Right lung (tissue), 5 donors: Measurements from ENCODE around the gene UNC5C. TPM values are rescaled to one million over a fixed set of nuclear protein-coding genes. Genes with fewer than 3 reads are reported as not detected.

Experiments used
- DNase-seq, 2 donors: peaks; one replicate each; pipeline ENCODE4 v3.0.0-alpha.2; 2013
- polyA plus RNA-seq, 5 donors: library from polyadenylated mRNA; unstranded; fragments of 120-200 nt; gene quantifications; one replicate each; pipeline versions ENCODE4 v1.2.1 to v1.2.3, GENCODE V29; 2013; ENCODE audit warnings: inconsistent platforms in 1 of 5, low replicate concordance in 1 of 5; ENCODE audit not compliant: insufficient read length in 5 of 5, insufficient read depth in 1 of 5

The UNC5C gene
- polyA plus RNA-seq, 5 donors, result 24.2 to 47.2 (median 42.8) TPM

DNA sequence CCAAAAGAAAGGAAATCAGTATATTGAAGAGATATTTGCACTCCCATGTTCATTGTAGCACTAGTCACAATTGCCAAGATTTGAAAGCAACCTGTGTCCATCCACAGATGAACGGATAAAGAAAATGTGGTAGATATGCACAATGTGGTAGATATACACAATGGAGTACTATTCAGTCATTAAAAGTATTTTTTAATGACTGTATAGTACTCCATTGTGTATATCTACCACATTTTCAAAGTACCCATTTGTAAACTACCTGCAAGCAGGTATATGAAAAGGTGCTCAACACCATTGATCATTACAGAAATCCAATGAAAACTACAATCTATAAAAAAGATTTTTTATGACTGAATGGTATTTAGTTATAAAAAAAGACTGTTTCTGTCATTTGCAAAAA lies 200.4 kb downstream of the UNC5C start:
- DNase-seq, result no peak

DNA sequence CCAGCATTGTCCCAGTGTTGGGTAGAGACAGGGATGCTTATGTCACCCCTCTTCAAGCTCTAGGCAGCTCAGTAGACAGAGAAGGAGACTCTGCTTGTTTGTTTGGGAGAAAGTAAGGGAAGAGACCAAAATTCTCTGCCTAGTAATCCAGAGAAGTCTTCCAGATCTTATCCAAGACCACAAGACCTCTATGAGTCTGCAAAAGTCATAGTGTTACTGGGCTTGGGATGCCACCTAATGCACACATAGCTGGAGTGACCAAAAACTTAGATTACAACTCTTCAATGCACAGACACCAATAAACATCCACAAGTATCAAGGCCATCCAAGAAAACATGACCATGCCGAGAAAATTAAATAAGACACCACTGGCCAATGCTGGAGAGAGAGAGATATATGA lies 205.5 kb downstream of the UNC5C start:
- DNase-seq, result no peak

DNA sequence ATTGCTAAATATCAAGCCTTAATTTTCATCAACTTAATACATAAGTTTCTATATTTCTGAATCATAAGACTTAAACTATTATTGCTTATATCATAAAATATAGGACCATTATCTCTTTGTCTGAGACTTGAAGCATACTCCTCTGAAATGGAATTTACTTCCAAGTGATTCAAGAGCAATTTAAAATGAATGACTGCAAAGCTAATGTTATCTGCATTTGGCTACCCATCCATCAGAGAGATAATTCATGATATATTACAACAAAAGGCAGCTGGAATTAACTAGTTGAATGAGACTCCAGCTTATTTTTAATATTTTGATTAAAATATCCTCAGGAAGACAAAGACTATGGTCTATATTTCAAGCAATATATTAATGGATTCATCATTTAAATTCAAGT lies 208.6 kb downstream of the UNC5C start:
- DNase-seq, result no peak

DNA sequence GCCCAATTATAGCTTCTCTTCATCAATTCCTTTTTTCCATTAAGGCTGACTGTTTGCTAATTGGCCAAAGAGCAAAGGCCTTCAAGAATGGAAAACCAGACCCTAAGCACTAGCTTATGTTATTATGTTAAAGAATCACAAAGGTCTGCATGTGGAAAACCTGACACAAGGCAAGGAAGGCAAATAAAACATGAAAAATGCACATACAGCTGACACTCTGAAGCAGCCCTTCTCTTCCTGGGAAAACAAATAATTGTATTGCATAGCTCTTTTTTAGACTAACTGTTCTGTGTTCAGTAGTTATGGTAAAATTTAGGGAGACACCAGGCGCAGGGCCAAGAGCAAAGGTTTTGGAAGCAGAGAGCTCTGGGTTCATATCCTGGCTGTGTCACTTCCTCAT lies 223.1 kb downstream of the UNC5C start:
- DNase-seq, result no peak

DNA sequence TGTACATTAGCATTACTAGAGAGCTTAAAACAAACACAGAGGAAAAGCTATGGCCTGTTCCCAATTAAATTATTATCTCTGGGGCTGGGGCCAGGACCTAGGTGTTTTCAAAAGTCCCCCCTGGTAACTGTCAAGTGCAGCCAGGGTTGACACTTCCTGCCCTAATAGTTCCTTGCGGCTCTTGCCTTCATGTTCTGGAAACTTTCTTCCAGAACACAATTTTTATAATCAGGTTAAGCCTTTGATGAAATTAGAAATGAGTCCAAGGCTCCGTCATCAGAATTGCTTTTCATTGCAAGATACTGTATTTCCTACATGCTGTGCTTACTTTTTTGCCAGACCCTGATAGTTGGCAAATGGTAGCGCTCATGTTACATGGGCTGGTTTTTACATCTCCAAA lies 229.6 kb downstream of the UNC5C start:
- DNase-seq, result no peak

DNA sequence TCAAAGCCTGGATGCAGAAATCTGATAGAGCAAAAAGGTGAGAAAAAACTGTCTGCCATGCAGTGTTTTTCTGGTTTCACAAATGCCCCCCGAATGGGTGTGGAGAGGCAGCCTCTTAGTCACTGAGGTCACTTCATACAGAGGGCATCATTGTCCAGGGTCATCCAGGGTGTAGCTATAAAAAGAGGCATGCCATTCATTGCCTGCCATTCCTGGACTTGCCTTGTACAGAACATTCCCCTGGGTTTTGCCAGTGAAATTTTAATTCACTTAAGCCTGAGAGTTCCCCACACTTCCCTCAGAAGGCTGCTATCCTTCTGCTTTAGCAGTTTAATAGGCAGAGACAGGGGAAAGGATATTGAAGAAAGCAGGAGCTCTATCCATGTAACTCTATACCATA lies 230.3 kb downstream of the UNC5C start:
- no peak for DNase-seq

DNA sequence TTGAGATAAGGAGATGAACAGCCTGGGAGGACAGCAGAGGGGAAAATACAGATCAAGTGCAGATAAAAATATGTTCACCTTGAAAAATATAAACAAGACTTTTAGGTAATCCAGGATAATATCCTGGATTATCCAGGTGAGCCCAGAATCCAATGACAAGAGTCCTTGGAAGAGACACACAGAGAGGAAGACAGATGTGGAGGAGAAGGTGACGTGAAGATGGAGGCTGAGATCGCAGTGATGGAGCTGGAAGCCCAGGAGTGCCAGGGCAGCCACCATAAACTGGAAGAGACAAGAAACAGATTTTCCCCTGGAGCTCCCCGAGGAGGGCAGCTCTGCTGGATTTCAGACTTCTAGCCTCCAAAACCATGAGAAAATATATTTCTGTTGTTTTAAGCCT lies 230.7 kb downstream of the UNC5C start:
- no peak for DNase-seq

DNA sequence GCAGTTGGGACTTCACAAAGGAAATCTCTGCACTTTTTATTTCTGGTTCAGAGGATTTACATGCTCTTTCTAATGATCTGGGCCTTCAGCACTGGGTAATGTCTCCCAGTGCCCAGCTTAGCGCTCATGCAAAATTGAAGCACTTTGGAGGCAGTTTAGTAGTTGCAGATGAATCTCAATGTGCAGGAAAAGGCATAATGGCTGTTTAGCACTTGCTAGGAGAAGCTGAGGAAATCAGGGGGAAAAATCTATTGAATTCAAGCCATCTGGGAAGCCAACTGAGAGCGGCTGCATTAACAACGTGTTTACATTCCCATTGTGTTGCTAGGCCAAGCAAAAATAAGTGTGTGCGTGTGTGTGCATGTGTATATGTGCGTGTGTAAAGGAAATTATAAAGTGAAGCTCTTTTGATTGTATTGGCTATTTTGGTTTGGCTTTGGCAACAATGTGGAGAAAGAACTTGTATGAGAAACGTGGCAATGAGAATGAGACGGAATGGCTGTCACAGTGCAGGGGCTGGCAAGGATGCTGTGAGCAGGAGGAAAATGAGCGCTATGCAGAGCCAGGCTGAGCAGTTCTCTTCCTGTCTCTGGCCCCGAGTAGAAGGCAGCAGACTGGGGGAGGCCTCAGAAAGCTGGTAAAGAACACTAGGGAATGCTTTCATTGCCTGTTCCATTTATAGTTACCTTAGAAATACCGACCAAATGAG lies 231.5 kb downstream of the UNC5C start:
- no peak for DNase-seq

DNA sequence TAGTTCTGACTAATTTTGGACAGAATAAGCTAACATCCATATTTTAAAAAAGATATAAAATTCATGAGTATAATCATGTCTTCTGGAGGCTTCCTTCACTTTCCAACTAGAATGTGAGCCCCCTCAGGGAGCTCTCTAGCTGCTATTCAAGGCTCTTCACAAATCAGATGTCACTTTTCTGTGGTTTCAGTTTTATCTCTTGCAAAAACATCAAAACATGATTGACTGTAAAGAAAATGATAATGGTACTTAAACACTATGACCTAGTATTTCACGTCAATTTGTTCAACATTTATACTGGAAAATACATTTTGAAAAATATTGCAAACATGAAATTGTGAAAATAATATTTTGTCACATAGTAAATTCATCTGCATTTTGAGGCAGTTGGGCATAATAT lies 234.2 kb downstream of the UNC5C start:
- no peak for DNase-seq

DNA sequence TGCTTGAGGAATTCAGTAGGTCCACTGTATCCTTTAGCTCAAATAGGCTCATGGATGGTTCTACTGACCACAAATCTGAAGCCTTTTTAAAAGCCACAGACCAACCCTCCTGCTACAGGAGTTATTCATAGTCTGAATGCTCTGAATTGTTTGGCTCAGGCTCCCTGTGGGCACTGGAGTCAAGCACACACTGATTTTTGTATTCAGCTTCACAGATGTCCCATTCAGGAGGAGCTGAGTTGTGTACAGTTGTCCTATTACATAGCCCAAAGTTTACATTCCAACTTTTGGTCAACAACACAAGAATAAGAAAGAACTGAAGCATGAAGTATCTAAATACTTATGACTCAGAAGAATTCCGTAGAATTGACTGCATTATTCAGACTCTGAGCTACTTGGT lies 243.9 kb downstream of the UNC5C start:
- DNase-seq, result no peak

DNA sequence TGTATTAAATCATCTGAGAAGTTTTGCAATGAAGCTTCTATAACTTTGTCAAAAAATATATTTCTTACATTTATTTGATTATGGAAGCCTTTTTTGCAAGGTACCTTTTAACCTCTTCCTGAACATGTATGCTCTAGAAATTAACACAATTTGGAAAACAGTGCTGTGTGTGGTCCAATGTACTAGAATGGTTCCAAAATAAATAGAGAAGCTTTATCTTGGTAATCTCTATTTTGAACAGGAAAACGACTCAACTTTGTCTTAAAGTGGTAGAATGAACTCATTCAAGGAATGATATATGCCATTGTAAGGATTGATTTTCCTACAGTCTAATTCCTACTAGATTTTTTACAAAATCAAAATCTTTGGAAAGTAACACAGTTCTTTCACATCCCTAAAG lies 248.5 kb downstream of the UNC5C start:
- DNase-seq, result no peak

DNA sequence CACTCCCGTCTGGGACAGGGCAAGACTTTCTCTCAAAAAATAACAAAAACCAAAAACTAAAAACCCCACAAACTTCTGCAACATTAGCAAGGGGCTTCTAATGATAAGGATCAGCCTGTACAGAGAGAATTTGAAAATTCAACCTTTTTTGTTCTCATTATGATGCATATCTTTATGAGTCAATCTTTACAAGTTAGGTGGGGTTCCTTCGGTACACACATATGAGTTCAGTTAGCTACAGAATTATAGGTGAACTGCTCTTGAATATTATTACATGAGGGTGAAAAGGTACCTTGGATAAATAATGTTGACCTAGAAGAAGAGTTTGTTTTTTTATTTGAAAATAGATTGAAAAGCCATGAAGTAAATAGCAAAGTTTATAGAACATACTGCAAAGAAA lies 252.7 kb downstream of the UNC5C start:
- DNase-seq, result no peak

DNA sequence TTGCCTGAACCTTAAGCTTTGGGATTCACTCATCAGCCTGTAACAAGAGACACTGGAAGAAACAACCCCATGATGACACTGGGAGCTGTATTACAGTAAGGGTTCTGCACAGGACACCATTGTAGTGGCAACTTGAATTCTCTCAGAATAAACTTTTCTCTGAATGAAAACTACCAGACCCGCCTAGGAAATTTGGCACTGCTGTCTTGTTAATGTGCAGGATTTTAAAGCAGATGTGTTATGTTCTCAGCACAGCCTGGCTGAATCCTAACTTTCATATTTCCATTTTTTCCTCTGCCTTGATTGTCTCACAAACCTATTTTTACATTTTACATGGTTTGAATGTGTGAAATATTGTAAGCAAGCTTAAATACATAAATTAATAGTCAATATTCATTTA lies 253.6 kb downstream of the UNC5C start:
- no peak for DNase-seq

DNA sequence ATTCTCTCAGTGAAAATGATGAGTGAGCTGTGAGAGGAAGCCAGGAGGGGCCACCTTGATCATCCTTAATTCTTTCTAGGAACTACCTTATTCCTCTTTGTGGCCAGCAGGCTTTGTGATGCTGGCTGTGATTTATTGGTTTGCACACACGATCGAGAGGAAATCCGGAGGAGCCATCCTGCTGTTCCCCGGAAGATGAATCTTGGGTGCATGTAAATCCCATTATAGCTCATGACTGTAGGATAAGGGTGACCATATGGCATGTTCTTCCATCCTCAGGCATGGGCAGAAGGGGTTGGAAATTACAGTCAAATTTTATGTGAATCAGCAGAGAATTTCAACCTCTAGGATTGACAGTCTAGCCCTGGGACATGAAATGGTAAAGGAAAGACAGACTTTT lies 254.5 kb downstream of the UNC5C start:
- DNase-seq, result no peak

DNA sequence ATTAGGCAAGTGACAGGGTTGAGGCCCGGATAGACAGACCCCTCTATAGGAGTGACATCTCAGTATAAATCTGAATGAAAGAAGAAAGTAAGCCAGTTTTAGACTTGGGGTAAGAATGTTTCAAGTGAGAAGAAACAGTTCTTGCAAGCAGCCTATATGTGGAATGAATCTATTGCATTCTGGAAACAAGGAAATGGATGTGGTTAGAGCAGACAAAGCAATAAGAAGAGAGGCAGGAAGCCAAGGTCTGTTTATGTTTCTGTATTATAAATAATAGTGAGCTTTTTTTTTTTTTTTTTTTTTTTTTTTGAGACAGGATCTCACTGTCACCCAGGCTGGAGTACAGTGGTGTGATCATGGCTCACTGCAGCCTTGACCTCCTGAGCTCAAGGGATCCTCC lies 255.8 kb downstream of the UNC5C start:
- DNase-seq, result no peak

DNA sequence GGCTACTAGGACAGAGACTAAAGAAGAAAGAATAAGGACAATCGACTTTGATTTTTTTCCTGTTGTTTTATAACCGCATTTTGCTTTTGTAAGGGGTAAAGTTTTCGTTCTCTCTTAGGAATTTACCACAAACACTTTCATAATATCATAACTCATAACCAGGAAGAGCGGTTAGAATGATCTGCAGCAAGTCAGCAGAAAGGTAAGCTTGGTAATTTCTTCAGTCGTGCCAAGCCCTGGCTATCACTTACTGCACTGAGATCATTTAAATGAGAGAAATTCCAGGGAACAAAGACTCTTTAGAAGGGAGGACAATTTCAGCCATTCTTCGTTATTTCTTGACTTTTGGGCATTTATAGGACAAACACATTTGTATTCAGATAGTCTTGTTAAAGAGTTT lies 258.1 kb downstream of the UNC5C start:
- DNase-seq, result no peak

DNA sequence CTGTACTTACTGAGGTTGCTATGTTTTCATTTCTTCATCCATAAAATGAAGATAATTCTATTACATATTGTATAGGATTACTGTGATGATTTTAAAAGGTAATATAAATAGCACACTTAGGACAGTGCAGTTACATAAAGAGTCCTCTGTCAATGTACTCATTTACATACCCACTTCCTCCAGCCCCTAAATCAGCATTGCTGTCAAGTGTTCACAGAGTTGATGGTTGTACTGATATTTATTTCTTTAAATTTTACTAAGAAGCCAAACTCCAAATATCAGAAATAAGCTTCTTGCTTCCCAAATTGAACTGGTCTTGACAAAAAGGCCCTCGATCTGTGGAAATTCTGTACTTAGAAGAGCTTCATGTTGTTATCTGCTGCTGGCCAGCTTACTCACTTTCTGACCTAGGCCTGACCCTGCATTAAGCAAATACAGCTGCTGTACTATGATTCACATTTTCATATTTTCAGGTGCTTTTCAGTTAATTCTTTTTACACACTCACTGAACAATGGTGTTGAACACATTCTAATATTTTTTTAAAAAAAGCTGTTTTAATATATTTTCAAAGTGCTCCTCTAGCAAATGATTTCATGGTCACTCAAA lies 259.6 kb downstream of the UNC5C start:
- DNase-seq, result no peak

DNA sequence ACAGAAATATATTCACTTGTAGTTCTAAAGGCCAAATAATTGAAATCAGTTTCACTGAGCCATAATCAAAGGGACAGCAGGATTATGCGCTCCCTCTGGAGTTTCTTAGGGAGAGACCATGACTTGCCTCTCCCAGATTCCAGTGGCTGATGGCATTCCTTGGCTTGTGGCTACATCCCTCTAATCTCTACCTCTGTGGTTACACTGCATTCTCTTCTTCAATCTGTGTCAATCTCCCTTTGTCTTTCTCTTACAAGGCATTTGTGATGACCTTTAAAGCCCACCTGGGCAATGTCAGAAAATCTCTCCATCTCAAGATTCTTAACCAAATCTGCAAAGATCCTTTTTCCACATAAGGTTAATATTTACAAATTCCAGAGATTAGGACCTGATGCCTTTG lies 260.2 kb downstream of the UNC5C start:
- no peak for DNase-seq

DNA sequence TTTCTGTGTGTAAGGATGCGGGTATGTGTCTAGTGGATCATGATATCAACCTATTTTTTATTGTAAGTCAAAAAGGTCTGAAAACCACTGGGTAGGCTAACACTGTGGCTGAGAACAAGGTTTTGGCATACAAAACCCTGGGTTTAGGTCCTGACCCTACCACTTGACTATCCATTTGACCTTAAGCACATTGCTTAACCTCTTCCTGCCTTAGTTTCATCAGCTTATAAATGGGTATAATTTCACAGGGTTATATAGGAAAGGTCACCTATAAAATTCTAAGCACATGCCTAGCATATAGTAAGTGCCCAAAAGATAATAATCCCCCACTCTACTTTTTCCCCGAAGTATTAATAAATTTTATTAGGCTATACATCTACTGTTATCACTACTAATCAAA lies 263.0 kb downstream of the UNC5C start:
- DNase-seq, result no peak

DNA sequence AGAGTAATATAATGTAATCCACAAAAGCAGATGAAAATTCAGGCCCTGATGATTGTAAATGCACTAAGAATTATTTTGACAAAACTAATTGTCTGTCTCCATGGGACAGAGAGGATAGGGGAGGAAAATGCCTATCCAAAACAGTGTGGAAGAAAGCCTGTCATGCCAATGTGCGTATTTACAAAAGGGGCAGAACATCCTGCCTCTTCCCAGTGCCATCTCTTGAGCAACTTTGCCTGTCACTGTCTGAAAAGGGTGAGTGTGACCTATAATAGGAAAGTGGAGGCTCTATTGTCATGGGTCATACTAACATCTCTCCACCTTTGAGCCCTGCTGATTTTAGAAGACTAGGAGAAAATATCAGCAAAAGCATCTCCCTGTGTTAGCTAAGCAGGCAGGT lies 264.1 kb downstream of the UNC5C start:
- DNase-seq, result no peak

DNA sequence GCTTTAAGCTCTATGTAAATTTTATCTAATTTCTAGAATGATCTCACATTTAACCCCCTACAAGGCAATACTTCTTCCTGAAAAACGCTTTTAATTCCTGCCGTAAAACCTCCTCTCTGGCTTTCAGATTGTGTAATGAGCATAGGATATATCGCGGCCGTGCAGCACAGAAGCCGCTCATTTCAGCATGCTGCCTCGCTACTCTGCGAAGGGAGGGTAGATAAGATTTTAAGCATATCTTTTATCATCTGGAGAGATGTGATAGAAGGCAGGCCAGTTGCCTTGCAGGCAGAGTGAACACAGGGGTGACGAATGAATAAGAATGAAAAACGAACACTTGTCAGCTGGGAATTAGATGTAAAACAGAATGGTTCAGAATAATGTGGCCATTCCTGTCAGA lies 265.5 kb downstream of the UNC5C start:
- no peak for DNase-seq

DNA sequence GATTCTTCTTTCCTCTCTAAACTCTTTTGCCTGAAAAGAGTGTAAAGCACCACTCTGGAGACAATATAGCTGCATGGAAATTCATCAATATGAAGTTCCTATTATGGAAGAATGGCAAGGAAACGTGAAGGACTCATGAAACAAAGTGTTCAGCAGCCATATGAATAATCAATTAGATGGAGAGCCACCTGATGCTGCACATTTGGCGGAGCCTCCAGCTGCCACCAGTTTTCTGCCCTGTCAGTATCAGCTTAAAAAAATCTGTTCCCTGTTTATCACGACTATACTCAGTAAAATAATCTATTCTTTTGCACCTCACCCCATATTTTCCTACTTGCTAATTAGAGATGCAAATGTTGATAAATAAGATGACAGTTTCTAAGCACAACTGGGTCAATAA lies 276.0 kb downstream of the UNC5C start:
- no peak for DNase-seq

DNA sequence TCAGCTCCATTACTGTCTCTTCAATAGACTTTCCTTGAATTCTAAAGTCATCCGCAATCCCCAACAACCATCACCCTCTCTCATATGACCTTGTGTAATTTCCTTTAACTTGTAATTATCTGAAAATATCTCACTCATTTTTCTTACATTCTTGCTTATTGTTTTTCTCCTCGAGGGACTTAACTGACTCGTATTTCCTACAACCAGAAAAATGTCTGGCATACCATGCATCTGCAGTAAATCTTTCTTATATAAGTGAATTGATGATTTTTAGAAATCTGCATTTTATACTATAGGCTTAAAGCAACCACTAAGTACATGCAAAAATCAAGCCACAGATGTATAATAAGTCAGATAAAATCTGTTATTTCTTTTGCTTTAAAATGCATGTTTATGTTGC lies 276.7 kb downstream of the UNC5C start:
- DNase-seq, result no peak
